Subcutaneous abdominal adipose tissue (tissue), 5 donors: Measurements from ENCODE around the gene CYP46A1.

ENCODE experiments used
- H3K27ac ChIP-seq: one replicate; pipeline ENCODE4 v1.7.0; 2013; ENCODE audit warnings: low read depth, mild to moderate bottlenecking, inconsistent platforms, low read length, moderate library complexity
- H3K27me3 ChIP-seq, 5 donors: one replicate each; pipeline ENCODE4 v1.7.0; 2013; ENCODE audit warnings: low read length in 5 of 5, inconsistent platforms in 1 of 5; ENCODE audit not compliant: control insufficient read depth in 5 of 5, insufficient read depth in 4 of 5
- H3K36me3 ChIP-seq, 5 donors: one replicate each; pipeline ENCODE4 v1.7.0; 2013; ENCODE audit warnings: low read length in 5 of 5; ENCODE audit not compliant: control insufficient read depth in 5 of 5, insufficient read depth in 5 of 5
- H3K4me1 ChIP-seq, 5 donors: one replicate each; pipeline ENCODE4 v1.7.0; 2013; ENCODE audit warnings: low read length in 5 of 5, mild to moderate bottlenecking in 3 of 5, moderate library complexity in 1 of 5; ENCODE audit not compliant: control insufficient read depth in 5 of 5, insufficient read depth in 5 of 5
- H3K4me3 ChIP-seq, 5 donors: one replicate each; pipeline ENCODE4 v1.7.0; 2013; ENCODE audit warnings: low read length in 5 of 5, low read depth in 1 of 5
- H3K9ac ChIP-seq, 5 donors: one replicate each; pipeline ENCODE4 v1.7.0; 2013; ENCODE audit warnings: low read length in 5 of 5, mild to moderate bottlenecking in 4 of 5, moderate library complexity in 3 of 5
- H3K9me3 ChIP-seq, 5 donors: one replicate each; pipeline ENCODE4 v1.7.0; 2013; ENCODE audit warnings: low read length in 5 of 5; ENCODE audit not compliant: control insufficient read depth in 5 of 5
- donor health status: healthy.
- donor health status: healthy.
- donor health status: healthy.
- donor health status: healthy.
- donor health status: healthy.

The CYP46A1 gene

GRCh38 chr14:99672506-99673304 is 11.4 kb upstream of the CYP46A1 start:
- H3K27me3 ChIP-seq = peaks cover 0 to 16% (median 2%) of the 10 kb centered on the region in 5 donors
- peaks cover 6 to 22% (median 17%) of the 10 kb centered on the region in 5 donors for H3K4me1 ChIP-seq
- peaks cover 0 to 4% (median 0%) of the 10 kb centered on the region in 5 donors for H3K36me3 ChIP-seq
- no peak overlapping the region for H3K4me3 ChIP-seq
- no peak overlapping the region for H3K9ac ChIP-seq
- peaks cover 0 to 7% (median 3%) of the 10 kb centered on the region in 5 donors for H3K9me3 ChIP-seq
- no peak overlapping the region for H3K27ac ChIP-seq

DNA sequence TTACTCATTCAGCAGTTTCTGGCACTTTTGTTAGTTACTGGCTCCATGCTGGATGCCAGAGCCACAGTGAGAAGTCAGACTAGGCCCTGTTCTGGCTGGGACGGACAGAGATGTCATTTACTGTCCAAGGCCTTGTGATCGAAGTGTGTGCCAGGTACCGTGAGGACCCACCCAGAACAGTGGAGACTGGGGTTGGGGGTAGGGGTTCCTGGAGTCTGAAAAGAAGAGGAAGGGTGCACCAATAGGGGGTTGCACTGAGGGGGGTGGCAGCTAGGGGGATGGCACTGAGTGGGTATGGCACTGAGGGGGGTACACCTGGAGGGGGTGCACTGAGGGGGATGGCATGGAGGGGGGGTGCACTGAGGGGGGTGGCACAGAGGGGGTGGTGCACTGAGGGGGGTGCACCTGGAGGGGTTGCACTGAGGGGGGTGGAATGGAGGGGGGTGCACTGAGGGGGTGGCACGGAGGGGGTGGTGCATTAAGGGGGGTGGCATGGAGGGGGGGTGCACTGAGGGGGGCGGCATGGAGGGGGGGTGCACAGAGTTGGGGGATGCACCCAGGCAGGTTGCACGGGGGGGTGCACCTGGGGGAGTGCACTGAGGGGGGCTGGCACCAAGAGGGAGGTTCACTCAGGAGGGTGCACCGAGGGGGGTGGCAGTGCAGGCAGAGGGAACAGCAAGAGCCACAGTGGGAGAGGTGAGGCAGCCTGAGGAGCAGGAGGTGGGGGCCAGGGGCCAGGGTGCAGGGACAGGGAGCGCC is 10.6 kb upstream of the CYP46A1 start:
- H3K9ac ChIP-seq = no peak overlapping the region
- peaks cover 0 to 11% (median 9%) of the 10 kb centered on the region in 5 donors for H3K9me3 ChIP-seq

DNA sequence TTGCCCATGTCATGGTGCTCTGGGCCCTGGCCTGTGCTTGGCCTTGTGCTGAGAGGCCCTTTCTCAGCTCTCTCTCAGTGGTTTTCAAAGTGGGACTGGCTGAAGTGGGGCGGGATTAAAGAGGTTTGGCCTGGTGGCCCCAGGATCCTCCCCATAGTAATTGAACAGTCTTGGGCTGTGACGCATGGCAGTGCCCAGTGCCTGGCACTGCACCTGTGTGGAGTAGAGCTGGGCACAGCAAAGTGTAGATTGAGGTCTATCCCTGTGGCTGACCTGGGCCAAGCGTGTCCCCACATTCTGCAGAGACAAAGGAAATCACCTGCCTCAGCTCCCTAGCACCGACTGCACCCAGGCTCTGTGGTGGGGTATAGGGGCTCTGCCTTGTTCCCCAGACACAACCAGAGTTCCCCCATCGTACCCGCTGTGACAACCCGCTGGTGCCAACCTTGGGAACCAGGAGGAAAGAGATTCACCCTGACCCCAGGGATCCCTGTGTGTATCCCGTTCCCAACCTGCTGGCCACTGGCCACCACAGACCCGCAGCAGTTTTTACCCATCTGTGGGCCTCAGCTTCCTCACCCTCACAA is 9.9 kb upstream of the CYP46A1 start:
- Histone ChIP-seq H3K27ac (no peak overlapping the region), H3K27me3 (peaks cover 0 to 16% (median 2%) of the 10 kb centered on the region in 5 donors), H3K4me3 (no peak overlapping the region), H3K36me3 (no peaks in the 10 kb centered on the region), H3K9ac (no peak overlapping the region), H3K4me1 (peaks cover 6 to 22% (median 17%) of the 10 kb centered on the region in 5 donors), H3K9me3 (peaks cover 0 to 15% (median 9%) of the 10 kb centered on the region in 5 donors)

More for the DNA sequence above, 10.6 kb upstream of the CYP46A1 start:
- Histone ChIP-seq H3K4me1 (peaks cover 6 to 22% (median 17%) of the 10 kb centered on the region in 5 donors), H3K4me3 (no peak overlapping the region), H3K36me3 (peaks cover 0 to 4% (median 0%) of the 10 kb centered on the region in 5 donors), H3K27ac (no peak overlapping the region), H3K27me3 (peaks cover 0 to 16% (median 2%) of the 10 kb centered on the region in 5 donors)

GRCh38 chr14:99674776-99675381 is 9.2 kb upstream of the CYP46A1 start:
- H3K9ac ChIP-seq = no peak overlapping the region
- no peak overlapping the region for H3K27ac ChIP-seq
- H3K4me3 ChIP-seq = no peak overlapping the region
- H3K36me3 ChIP-seq = no peaks in the 10 kb centered on the region
- H3K4me1 ChIP-seq = peaks cover 6 to 22% (median 17%) of the 10 kb centered on the region in 5 donors
- H3K9me3 ChIP-seq = peaks cover 0 to 15% (median 9%) of the 10 kb centered on the region in 5 donors
- peaks cover 0 to 16% (median 2%) of the 10 kb centered on the region in 5 donors for H3K27me3 ChIP-seq

DNA sequence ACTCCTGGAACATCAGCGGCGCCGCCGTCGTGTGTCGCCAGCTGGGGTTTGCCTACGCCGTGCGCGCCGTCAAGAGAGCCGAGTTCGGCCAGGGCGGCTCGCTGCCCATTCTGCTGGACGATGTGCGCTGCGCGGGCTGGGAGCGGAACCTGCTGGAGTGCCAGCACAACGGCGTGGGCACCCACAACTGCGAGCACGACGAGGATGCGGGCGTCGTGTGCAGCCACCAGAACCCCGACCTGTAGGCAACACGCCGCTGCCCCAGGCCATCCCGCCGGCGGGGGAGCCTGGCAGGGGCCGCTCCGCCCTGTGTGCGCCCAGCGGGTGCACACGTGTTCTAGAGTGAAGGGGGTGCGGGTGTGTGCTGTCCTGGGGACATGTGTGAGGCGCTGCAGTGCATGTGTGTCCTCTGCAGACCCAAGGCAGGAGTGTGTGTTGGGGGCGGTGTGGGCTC is 8.7 kb upstream of the CYP46A1 start:
- Histone ChIP-seq H3K27ac (no peak overlapping the region), H3K4me3 (no peak overlapping the region), H3K4me1 (peaks cover 6 to 22% (median 17%) of the 10 kb centered on the region in 5 donors), H3K36me3 (no peaks in the 10 kb centered on the region), H3K9ac (no peak overlapping the region), H3K27me3 (peaks cover 0 to 16% (median 2%) of the 10 kb centered on the region in 5 donors), H3K9me3 (peaks cover 0 to 15% (median 9%) of the 10 kb centered on the region in 5 donors)

- Histone ChIP-seq H3K4me1 (peaks cover 6 to 21% (median 15%) of the 10 kb centered on the region in 5 donors), H3K27ac (no peak overlapping the region), H3K9me3 (peaks cover 0 to 15% (median 9%) of the 10 kb centered on the region in 5 donors), H3K9ac (no peak overlapping the region), H3K4me3 (no peak overlapping the region), H3K36me3 (no peaks in the 10 kb centered on the region), H3K27me3 (peaks cover 0 to 16% (median 2%) of the 10 kb centered on the region in 5 donors)
Measured at GRCh38 chr14:99675951-99676350, 8.1 kb upstream of the CYP46A1 start.

GRCh38 chr14:99676657-99677056 is 7.4 kb upstream of the CYP46A1 start:
- Histone ChIP-seq H3K9ac (no peak overlapping the region), H3K36me3 (no peaks in the 10 kb centered on the region), H3K4me3 (no peak overlapping the region), H3K9me3 (peaks cover 0 to 15% (median 9%) of the 10 kb centered on the region in 5 donors), H3K27ac (no peak overlapping the region), H3K4me1 (peaks cover under 1 to 14% (median 8%) of the 10 kb centered on the region in 5 donors), H3K27me3 (peaks cover 0 to 18% (median 5%) of the 10 kb centered on the region in 5 donors)

DNA sequence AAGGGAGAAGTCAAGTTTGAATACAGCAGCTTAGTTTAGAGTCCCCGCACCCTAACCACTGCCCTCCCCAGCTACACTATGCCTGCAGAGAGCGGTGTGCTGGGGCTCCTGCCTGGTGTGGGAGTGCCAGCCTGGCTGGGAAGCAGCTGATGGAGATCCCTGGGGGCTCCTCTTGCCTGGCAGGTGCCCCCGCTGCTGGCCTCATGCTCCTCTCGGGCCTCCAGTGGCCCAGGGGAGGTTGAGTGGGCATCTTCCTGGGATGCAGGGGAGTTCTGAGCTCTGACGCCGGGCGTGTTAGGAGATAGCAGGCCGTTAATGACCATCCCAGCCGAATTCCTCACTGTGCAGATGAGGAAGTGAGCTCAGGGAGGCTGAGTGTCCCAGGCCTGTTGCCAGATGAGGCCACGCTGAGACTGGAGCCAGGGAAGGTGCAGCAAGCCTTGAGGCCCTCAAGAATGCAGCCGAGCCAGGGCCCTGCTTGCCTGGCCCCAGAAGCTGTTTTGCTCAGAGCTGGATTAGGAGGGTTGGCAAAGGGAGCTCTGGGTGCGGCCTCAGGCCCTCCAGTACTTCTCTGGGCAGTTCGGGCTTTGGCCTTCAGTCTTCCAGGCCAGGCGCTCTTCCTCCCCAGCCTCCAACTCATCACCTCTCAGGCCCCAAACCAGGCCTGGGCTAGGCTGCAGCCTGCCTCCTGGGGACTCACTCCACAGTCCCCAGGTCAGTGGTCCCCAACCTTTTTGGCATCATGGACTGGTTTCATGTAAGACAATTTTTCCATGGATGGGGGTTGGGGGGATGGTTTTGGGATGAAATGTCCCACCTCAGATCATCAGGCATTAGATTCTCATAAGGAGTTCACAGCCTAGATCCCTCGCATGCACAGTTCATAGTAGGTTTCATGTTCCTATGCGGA is 6.6 kb upstream of the CYP46A1 start:
- no peak overlapping the region for H3K9ac ChIP-seq
- peaks cover 0 to 19% (median 5%) of the 10 kb centered on the region in 5 donors for H3K27me3 ChIP-seq
- H3K27ac ChIP-seq = no peak overlapping the region
- no peak overlapping the region for H3K4me3 ChIP-seq
- peaks cover 0 to 15% (median 9%) of the 10 kb centered on the region in 5 donors for H3K9me3 ChIP-seq
- peaks cover 0 to 6% (median 0%) of the 10 kb centered on the region in 5 donors for H3K4me1 ChIP-seq
- H3K36me3 ChIP-seq = no peaks in the 10 kb centered on the region
